Measurements from ENCODE around the gene LMO1.

The LMO1 gene

GRCh38 chr11:8296038-8296649 is 32.5 kb upstream of the LMO1 start:
- ChIA-PET CTCF (interaction anchor here (0.8 kb wide), 1 partner anchor 32 kb away, joined by 3 read pairs; the partner anchor contains the start of gene LMO1), POLR2A (interaction anchor here (0.6 kb wide), 1 partner anchor 58 kb away, joined by 3 read pairs; no protein-coding TSS in a partner anchor)
- DNase-seq (ENCODE audit: low read depth, low spot score) = no peak
- TF ChIP-seq CTCF (IDR thresholded peaks at IDR 0.05; ENCODE audit: insufficient read depth, low read length, missing control alignments) = no peak
- H3K4me3 ChIP-seq (ENCODE audit: low read depth, low read length) = no peak overlapping the region

GRCh38 chr11:8294251-8294935 is 30.7 kb upstream of the LMO1 start:
- ChIA-PET POLR2A (interaction anchor here (0.5 kb wide), 1 partner anchor 17 kb away, joined by 3 read pairs; no protein-coding TSS in a partner anchor), CTCF (no interaction called here)
- TF ChIP-seq CTCF (IDR thresholded peaks at IDR 0.05; ENCODE audit: insufficient read depth, low read length, missing control alignments) = no peak
- H3K4me3 ChIP-seq (ENCODE audit: low read depth, low read length) = no peak overlapping the region
- no peak for DNase-seq (ENCODE audit: low read depth, low spot score)

GRCh38 chr11:8293171-8293570 is 29.5 kb upstream of the LMO1 start:
- CTCF ChIA-PET = no interaction called here
- POLR2A ChIA-PET = no interaction called here
- TF ChIP-seq CTCF (IDR thresholded peaks at IDR 0.05; ENCODE audit: insufficient read depth, low read length, missing control alignments) = no peak
- no peak overlapping the region for H3K4me3 ChIP-seq (ENCODE audit: low read depth, low read length)
- no peak for DNase-seq (ENCODE audit: low read depth, low spot score)

- no peak for DNase-seq (ENCODE audit: low read depth, low spot score)
- CTCF ChIA-PET = no interaction called here
- POLR2A ChIA-PET = no interaction called here
- no peak overlapping the region for H3K4me3 ChIP-seq (ENCODE audit: low read depth, low read length)
- TF ChIP-seq CTCF (IDR thresholded peaks at IDR 0.05; ENCODE audit: insufficient read depth, low read length, missing control alignments) = no peak
These were observed 28.7 kb upstream of the LMO1 start for GRCh38 chr11:8292351-8292750.

GRCh38 chr11:8291421-8292350 is 28.0 kb upstream of the LMO1 start:
- no peak for DNase-seq (ENCODE audit: low read depth, low spot score)
- TF ChIP-seq CTCF (IDR thresholded peaks at IDR 0.05; ENCODE audit: insufficient read depth, low read length, missing control alignments) = no peak
- ChIA-PET POLR2A (no interaction called here), CTCF (no interaction called here)
- no peak overlapping the region for H3K4me3 ChIP-seq (ENCODE audit: low read depth, low read length)
